ENCODE measurements around the gene CHD9. TPM values are rescaled to one million over a fixed set of nuclear protein-coding genes. Genes with fewer than 3 reads are reported as not detected.

CHD9 gene
- total and polyA plus RNA-seq, 7 donors = 13.8 to 88.5 (median 55.5) TPM

GRCh38 chr16:53078247-53078646 is 23.5 kb downstream of the CHD9 start:
- 86 to 89% methylated on average over 2 of the region's 2 CpGs for WGBS, 2 donors
- TF ChIP-seq POLR2AphosphoS5 (IDR thresholded peaks at IDR 0.05) = no peak
- no peak for TF ChIP-seq EP300 (IDR thresholded peaks at IDR 0.05)
- TF ChIP-seq, protein P1, sequence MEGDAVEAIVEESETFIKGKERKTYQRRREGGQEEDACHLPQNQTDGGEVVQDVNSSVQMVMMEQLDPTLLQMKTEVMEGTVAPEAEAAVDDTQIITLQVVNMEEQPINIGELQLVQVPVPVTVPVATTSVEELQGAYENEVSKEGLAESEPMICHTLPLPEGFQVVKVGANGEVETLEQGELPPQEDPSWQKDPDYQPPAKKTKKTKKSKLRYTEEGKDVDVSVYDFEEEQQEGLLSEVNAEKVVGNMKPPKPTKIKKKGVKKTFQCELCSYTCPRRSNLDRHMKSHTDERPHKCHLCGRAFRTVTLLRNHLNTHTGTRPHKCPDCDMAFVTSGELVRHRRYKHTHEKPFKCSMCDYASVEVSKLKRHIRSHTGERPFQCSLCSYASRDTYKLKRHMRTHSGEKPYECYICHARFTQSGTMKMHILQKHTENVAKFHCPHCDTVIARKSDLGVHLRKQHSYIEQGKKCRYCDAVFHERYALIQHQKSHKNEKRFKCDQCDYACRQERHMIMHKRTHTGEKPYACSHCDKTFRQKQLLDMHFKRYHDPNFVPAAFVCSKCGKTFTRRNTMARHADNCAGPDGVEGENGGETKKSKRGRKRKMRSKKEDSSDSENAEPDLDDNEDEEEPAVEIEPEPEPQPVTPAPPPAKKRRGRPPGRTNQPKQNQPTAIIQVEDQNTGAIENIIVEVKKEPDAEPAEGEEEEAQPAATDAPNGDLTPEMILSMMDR (IDR thresholded peaks at IDR 0.05) = no peak
- Histone ChIP-seq H3K27ac (no peak overlapping the region), H3K4me1 (peaks cover 0 to 50% (median 36%) of the 10 kb centered on the region in 4 donors), H3K4me3 (no peak overlapping the region), H3K36me3 (no peaks in the 10 kb centered on the region), H3K9me3 (no peaks in the 10 kb centered on the region), H3K27me3 (no peaks in the 10 kb centered on the region)
- no peak for DNase-seq
- intact Hi-C loops (cut with DNase I) = no loop called here

GRCh38 chr16:53078765-53079485 is 24.1 kb downstream of the CHD9 start:
- H3K4me3 ChIP-seq = no peak overlapping the region
- no peaks in the 10 kb centered on the region for H3K36me3 ChIP-seq
- H3K4me1 ChIP-seq = peaks cover 0 to 50% (median 37%) of the 10 kb centered on the region in 4 donors
- peak overlapping the region in 2 of 4 donors; percentile 78 for H3K27ac ChIP-seq
- intact Hi-C loops (cut with DNase I) = no loop called here
- TF ChIP-seq POLR2AphosphoS5 (IDR thresholded peaks at IDR 0.05) = no peak
- TF ChIP-seq EP300 (IDR thresholded peaks at IDR 0.05) = no peak
- TF ChIP-seq, protein P1 (IDR thresholded peaks at IDR 0.05) = no peak
- TF ChIP-seq POLR2A (IDR thresholded peaks at IDR 0.05) = no peak
- WGBS, 2 donors = 83 to 88% methylated on average over 6 of the region's 6 CpGs
- H3K27me3 ChIP-seq = no peaks in the 10 kb centered on the region
- no peaks in the 10 kb centered on the region for H3K9me3 ChIP-seq
- no peak for DNase-seq

- H3K36me3 ChIP-seq = no peaks in the 10 kb centered on the region
- intact Hi-C loops (cut with DNase I) = no loop called here
- peak overlapping the region; percentile 67 to 78 (median 76) for H3K27ac ChIP-seq
- peaks cover 0 to 66% (median 51%) of the 10 kb centered on the region in 4 donors for H3K4me1 ChIP-seq
- no peaks in the 10 kb centered on the region for H3K9me3 ChIP-seq
- TF ChIP-seq POLR2A (IDR thresholded peaks at IDR 0.05) (no peak), EP300 (IDR thresholded peaks at IDR 0.05) (no peak), POLR2AphosphoS5 (IDR thresholded peaks at IDR 0.05) (peak in 3 of 4 donors; percentile 15 to 61 (median 44))
- WGBS, 2 donors = 68 to 78% methylated on average over 8 of the region's 8 CpGs
- DNase-seq = peak; percentile 88
- H3K27me3 ChIP-seq = no peaks in the 10 kb centered on the region
- no peak overlapping the region for H3K4me3 ChIP-seq
Measured at GRCh38 chr16:53080345-53081031, 25.7 kb downstream of the CHD9 start.

DNA sequence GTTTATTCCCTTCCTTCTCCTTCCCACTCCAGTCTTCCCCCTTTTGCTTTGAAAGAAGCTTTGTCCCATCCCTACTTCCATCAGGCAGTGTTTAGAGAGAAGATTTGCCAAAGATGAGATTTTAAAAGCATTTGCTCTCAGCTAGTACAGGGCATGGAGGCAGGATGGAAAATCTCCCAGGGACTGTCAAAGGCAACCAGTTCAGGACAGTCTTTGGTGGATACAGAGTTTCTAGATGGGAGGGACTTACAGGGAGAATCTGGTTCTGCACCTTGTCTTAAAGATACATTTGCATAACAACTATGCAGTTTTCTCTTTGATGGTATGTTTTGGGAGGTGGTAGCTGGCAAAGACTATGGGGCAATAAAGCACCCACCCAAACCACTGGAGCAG is 26.2 kb downstream of the CHD9 start:
- TF ChIP-seq EP300 (IDR thresholded peaks at IDR 0.05) = no peak
- peak in 1 of 4 donors; percentile 13 for TF ChIP-seq POLR2AphosphoS5 (IDR thresholded peaks at IDR 0.05)
- Histone ChIP-seq H3K4me3 (no peak overlapping the region), H3K9me3 (no peaks in the 10 kb centered on the region), H3K27me3 (no peaks in the 10 kb centered on the region), H3K27ac (peak overlapping the region; percentile 67 to 78 (median 76)), H3K36me3 (no peaks in the 10 kb centered on the region), H3K4me1 (peaks cover 0 to 71% (median 57%) of the 10 kb centered on the region in 4 donors)
- intact Hi-C loops (cut with DNase I) = no loop called here
- DNase-seq = no peak

DNA sequence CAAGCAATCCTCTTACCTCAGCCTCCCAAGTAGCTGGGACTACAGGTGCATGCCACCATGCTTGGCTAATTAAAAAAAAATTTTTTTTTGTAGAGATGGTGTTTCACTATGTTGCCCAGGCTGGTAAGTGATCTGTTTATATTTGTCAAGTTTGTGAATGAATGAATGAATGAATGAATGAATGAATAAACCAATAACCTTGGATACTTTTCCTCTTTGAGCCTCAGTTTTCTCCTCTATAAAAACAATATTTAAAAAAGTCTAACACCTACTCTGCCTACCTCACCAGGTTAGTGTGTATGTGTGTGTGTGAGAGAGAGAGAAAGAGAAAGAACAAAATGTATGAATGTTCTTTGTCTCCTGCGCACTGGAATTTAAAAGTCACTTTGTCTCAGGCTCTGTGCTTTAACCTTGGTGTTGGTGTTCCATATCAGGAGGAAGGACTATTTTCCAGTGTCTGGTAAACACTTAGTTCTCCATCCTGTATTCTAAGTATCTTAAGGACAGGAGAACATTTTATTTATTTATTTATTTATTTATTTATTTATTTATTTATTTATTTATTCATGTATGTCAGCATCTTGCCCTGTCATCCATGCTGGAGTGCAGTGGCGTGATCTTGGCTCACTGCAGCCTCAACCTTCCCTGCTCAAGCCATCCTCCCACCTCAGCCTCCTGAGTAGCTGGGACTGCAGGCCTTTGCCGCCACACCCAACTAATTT is 27.1 kb downstream of the CHD9 start:
- Histone ChIP-seq H3K27me3 (no peaks in the 10 kb centered on the region), H3K9me3 (no peaks in the 10 kb centered on the region), H3K36me3 (no peaks in the 10 kb centered on the region), H3K27ac (peak overlapping the region; percentile 67 to 78 (median 76)), H3K4me1 (peaks cover 0 to 77% (median 64%) of the 10 kb centered on the region in 4 donors), H3K4me3 (no peak overlapping the region)
- no peak for DNase-seq
- TF ChIP-seq EP300 (IDR thresholded peaks at IDR 0.05) = no peak
- no peak for TF ChIP-seq POLR2A (IDR thresholded peaks at IDR 0.05)
- TF ChIP-seq POLR2AphosphoS5 (IDR thresholded peaks at IDR 0.05) = no peak
- TF ChIP-seq, protein P1 (IDR thresholded peaks at IDR 0.05) = no peak
- intact Hi-C loops (cut with DNase I) = no loop called here
- 97% methylated on average over 3 of the region's 3 CpGs for WGBS, 2 donors

All from sigmoid colon (tissue), 7 donors.